GM18873 (cell line): Measurements from ENCODE around the gene TRIP12.
A peak's percentile ranks its signal among the peaks of the same experiment; 100 is the strongest.
"Not testable (repeated sequence)": the region's sequence is repeated elsewhere in the genome, so short reads cannot be mapped to it uniquely, and the experiment has no call there.

Experiments used
- ATAC-seq: cut with Tn5 transposase; IDR thresholded peaks from one replicate; pipeline ENCODE4 v1.9.1; 2021; ENCODE audit warnings: mild to moderate bottlenecking, moderate library complexity, moderate number of reproducible peaks; ENCODE audit not compliant: unreplicated experiment, low FRiP score

TRIP12 gene

DNA sequence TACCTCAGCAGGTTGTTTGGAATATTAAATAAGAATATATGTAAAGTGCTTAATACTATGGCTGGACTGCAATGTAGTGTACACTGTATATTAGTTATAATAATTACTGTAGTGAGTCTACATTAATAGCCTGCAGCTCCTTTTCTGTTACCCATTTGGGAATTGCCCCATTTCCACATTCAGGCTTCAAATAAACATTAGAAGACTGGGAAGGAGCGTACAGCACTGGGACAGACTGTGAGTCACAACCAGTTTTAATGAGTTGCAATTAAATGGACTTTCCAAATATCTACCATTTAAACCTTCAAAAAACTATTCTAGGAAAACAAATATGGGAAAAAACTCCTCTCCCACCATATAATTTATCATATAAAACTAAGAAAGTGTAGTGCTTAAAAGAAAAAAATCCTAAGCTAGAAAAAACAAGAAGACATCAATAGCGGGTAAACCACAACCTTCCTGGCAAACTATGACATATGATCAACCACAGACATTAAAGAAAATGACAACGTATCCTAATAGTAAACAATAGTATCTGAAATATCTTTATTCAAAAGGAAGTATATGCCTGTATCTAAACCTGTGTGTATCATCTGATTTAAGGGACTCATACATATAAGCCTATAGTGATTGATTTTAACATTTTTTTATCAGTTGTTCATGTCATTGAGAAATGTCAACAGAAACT is 86.1 kb downstream of the TRIP12 start:
- no peak for ATAC-seq

DNA sequence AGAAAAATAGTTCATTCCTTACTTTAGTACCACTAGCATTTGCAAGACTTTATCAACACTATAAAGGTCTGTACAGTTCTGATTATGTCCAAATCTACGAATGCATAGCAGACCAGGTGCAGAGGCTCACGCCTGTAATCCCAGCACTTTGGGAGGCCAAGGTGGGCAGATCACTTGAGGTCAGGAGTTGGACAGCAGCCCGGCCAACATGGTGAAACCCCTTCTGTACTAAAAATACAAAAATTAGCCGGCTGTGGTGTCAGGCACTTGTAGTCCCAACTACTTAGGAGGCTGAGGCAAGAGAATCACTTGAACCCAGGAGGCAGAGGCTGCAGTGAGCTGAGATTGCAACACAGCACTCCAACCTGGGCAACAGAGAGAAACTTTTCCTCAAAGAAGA is 87.4 kb downstream of the TRIP12 start:
- not testable (repeated sequence) for ATAC-seq

DNA sequence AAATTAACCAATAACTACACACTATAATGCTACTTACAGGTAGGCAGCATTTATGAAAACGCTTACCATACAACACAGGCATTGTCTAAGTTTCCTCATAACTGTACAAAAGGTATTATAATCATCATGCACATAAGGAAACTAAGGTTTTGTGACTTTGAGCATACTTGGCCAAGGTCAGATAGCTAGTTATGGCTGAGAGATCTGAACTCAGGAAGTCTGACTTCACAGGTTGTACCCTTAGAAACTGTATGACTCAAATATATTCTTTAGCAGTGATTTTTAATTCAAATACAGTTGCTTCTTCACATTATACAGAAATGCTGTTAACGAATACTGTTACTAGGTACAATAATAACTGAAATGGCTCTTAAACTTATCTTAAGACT is 89.3 kb downstream of the TRIP12 start:
- no peak for ATAC-seq

DNA sequence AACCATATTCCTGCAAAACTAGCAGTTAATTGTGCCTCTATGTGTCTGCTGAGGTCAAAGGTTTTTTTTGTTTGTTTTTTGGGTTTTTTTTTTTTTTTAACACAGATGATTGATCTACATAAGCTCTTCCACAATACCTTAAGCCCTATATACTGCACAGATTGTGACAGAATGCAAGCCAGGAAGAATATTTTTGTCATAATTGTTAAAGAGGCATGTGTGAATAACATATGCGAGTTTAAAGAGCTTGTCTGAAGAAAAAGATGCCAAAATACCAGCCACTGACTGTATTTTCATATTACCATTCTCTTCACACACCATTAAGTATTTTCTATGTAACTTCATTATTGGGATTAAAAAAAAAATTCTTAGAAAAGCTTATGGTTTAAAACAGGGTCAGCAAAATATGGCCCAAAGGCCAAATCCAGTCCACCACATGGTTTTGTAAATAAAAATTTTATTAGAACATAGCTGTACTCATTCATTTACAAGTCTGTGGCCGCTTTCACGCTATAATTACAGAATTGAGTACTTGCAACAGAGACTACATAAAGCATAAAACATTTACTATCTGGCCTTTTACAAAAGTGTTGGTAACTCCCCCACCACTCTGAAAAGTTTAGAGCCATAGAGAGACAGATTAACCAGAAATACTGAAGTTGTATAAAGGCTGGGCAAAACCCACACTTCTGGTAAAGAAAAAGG is 89.9 kb downstream of the TRIP12 start:
- ATAC-seq: no peak

DNA sequence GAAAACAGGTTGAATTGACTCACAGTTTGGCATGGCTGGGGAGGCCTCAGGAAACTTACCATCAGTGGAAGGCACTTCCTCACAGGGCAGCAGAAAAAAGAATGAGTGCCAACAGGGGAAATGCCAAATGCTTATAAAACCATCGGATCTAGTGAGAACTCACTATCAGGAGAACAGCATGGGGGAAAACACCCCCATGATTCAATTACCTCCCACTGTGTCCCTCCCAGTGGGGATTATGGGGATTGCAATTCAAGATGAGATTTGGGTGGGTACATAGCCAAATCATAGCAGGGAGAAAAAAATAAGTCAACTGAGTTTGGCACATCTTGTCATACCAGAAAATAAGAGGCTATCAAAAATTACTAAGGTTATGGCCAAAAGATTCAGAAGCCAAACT is 96.3 kb downstream of the TRIP12 start:
- ATAC-seq: no peak

DNA sequence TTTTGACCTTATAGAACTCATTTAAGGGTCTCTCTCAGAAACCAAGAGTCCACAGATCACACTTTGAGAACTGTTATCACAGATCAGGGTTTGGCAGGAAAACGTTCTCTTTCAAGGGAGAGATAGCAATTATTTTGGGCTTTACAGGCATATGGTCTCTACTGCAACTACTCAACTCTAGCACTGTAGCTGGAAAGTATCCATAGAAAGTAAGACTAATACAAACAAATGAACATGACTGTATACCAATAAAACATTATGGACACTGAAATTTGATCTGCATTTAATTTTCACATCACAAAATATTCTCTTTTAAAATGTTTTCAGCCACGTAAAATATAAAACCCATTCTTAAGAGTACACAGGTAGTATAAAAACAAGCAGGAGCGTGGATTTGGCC is 100.5 kb downstream of the TRIP12 start:
- ATAC-seq: no peak

DNA sequence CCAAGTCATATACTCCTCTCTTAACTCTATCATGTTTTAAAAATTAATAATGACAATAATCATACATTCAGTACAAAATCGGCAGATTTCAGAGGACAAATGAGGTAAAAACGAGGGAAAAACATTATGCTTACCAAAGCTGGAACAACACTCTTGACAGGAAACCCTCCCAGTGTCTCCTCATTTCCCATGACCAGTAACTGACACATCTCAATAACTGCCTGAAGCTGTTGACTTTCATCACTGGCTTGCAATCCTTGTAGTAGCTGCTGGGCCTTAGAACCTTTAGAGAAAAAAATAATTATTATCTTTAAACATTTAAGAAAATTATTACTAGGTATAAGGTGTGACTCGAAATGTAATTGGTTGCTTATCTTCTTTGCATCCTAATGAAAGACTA is 103.6 kb downstream of the TRIP12 start:
- ATAC-seq: no peak

DNA sequence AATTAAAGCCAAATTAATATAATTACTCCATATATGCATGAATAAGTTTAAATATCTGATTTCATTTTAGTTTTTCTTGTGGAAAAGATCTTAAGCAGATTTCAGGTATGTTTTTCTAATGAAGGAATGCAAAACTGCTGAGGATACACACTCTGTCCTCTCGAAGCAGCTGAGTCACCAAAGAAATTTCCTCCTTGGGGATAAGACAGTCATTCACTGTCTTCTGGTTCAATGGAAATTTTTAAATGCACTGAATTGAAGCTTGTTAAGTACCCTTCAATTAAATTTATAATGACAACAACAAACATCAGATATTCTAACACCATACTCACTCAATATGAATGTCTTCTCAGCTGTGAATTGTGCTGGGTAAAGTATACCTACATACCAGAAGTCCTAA is 106.0 kb downstream of the TRIP12 start:
- ATAC-seq: no peak

DNA sequence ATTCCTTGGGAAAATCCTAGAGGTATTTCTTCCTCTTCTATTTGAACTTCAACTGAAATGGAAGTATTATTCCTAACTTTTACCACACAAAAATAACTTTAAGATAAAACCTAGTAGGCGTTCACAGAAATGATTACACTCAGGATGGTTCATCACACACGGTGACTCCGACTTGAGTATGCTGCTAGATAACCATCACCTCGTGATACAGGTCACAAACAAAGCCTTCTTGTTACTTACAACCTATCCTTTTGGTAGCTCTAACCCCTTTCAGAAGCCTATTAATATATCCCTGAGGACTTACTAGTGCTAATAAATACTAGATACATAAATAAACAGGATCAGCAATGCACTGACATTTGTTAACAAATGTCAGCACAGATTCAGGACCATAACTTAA is 106.5 kb downstream of the TRIP12 start:
- ATAC-seq: no peak

DNA sequence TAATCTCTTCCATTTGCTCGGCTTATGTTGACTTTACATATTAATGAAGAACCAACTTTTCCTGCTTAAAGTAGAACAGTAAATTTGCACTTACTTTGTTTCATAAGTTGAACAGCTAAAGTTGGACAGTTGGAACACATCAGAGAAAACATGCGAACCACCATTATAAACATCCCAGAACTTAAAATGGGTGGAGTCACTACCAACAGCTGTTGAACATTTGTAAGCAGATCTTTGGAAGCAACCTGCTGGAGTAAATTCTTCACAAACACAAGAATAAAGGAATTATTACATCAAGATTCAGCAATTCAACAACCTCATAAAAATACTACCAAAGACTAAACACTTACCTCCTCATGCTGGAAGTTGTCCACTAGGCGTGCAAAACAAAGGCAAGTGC is 111.0 kb downstream of the TRIP12 start:
- no peak for ATAC-seq

DNA sequence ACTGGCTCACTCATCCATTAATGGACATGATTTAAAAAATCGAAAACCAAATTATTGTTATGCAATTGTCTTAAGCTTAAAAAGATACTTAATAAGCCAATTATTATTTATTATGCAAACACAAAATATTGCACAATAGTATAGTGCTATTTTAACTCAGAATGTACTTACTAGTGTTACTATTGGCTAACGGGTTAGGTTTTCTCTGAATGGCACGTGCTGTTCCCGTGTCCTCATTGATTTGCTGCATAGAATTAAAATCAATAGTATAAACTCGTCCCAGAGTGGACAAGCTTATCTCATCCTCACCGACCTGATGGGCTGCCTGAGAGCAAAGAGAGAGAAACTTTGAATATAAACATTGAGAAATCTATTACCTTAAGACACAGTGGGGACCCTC is 116.2 kb downstream of the TRIP12 start:
- ATAC-seq: no peak

DNA sequence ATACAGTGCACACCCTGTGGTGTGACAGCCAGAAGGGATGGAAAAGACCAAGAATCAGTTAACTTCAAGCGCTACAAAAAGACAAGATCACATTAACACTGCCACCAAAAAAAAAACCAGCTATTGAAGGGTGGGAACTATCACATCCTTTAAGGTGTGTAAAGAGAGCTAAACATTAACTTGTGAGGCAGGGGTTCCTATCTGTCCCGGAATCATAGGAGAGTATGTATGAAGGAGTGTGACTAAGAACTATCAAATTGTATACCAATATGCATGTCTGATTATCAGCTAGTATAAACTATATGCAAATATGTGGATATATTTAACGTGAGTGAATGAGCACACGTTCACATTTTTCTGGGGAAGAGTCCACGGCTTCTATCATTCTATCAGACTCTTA is 119.0 kb downstream of the TRIP12 start:
- ATAC-seq: no peak

DNA sequence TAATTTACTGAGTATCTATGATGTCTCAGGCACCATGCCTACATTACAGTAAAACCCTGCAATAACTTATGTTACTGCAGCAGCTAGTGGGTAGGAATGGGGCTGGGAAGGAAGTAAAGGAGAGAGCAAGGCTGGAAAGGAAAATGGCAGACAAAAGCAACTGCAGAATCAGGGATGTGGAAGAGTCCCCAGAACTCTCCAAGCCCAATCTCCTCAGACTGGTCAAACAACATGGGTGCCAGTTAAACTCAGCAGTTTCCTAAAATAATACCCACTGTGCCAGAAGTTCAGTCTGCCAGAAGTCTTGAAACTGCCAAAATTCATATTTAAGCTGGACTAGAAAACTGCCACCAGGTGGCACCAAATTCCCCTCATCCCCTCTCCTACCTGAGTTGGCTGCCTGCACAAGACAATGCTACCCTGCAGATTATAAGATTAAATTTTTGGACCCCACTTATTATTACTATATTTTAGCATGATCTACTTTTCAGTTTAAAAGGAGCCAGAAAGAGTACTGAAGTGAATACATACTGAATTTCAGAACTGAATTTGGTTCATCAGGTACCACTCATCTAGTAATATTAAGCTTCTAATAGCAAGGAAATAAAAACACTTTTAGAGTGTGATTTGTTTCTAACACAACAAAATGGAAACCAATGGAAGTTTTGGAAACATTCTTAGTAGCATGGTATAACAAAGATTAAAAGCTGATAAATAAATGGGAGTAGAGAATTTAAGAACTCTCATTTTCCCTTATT is 120.6 kb downstream of the TRIP12 start:
- ATAC-seq: no peak

DNA sequence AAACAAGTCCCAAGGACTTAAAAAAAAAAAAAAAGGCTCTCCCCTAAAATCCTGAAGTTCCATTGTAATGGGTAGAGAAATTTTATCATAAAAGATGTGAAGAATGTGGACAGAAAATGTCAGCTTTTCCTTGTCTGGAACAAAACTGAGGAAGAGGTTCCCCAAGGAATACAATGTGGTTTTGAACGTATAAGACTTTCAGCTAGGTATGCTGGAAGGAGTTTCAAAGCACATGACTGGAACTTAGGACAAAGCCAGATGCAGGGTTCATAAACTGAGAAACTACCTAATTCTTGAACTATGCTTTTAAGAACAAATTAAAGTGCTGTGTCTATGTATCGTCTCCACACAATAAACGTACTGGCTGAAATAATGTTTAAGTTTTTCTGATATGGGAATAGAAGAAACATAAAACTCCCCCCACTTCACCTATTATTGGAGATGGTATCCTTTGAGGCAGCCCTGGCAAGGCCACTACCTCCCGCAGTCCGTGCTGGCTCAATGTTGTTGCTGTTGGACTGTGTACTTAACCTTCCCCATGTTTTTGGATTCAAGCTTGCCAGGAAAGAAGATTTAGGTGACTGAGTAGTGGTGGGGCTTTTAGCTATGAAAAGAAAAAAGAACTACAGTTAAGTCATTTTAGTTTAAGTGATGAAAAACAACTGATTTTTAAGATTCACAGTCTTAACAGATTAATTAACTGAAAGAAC is 123.2 kb downstream of the TRIP12 start:
- ATAC-seq: no peak

DNA sequence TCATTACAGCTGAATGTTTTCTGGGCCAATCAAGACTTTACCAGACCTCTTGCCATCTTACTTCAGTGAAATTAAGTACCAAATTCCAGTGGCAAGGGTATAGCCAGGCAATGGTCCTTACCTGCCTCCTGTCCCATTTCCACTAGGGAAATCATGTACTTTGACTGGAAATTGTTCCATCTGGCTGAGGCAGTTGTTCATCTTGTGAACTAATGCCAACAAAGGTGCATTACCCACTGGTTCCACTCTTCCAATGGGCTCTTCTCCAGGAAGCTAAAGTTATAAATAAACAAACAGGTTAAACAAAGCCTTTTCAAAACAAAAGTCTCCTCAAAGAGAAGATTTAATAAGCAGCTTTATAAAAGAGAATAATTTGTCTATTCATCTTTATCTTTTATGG is 126.8 kb downstream of the TRIP12 start:
- ATAC-seq: no peak

DNA sequence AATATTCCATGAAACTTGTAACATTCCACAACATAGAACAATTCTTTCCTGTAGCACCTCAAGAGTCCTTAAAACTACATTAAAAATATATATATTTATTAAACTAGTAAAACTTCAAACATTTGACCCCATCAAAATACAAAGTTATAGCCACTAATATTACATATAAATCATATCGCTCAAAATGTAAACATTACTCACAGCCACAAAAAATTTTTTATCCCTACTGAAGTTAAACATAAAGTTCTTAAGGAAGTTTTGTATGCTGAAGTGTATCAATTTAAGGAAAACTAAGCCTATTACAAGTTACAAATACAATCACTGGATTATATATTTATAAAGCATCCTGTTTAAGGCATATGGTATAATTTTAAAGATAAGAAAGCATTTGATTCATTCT is 127.2 kb downstream of the TRIP12 start:
- no peak for ATAC-seq

DNA sequence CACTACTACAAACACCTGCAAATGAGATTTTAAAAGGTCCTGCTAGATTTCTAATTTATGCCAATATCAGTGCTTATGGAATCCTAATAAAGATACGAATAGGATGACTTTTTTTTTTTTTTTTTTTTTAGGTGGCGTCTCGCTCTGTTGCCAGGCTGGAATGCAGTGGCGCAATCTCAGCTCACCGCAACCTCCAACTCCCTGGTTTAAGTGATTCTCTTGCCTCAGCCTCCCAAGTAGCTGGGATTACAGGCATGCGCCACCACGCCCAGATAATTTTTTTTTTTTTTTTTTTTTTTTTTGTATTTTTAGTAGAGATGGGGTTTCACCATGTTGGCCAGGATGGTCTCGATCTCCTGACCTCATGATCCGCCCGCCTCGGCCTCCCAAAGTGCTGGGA is 135.5 kb downstream of the TRIP12 start:
- not testable (repeated sequence) for ATAC-seq

DNA sequence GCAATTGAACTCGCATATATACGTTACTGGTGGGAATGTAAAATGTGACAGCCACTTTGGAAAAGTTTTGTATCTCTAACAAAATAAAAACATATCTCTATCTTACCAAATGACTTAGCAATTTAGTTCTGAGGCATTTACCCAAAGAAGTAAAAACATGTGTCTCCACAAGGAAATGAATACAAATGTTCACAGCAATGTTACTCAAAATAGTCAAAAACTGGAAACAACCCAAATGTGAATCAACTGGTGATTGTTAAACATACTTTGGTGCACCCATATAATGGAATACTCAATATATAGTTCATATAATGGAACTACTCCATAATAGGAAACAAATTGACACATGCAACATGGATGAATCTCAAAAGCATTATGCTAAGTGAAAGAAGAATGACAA is 137.0 kb downstream of the TRIP12 start:
- no peak for ATAC-seq

DNA sequence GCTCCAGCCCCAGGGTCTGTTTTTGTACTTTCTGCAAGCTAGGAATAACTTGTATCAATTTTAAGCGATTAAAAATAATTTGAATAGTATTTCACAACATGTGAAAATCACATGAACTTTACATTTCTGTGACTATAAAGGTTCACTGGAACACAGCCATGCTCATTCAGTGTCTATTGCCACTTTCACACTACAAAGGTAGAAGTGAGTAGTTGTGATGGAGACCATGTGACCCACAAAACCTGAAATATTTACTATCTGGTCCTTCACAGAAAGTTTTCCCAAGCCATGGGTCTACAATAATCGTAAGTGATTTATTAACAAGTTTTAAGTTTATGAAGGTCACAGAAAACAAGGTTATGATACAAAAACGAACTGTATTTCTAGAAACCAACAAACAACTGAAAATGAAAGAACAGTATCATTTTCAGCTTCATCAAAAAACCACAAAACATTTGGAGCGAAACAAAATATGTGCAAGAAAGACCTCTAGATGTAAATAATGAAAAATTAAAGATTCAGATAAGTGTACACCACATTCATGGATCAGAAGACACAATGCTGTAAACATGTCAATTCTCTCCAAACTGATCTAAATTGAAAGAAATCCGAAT is 138.6 kb downstream of the TRIP12 start:
- ATAC-seq: peak; percentile 44

DNA sequence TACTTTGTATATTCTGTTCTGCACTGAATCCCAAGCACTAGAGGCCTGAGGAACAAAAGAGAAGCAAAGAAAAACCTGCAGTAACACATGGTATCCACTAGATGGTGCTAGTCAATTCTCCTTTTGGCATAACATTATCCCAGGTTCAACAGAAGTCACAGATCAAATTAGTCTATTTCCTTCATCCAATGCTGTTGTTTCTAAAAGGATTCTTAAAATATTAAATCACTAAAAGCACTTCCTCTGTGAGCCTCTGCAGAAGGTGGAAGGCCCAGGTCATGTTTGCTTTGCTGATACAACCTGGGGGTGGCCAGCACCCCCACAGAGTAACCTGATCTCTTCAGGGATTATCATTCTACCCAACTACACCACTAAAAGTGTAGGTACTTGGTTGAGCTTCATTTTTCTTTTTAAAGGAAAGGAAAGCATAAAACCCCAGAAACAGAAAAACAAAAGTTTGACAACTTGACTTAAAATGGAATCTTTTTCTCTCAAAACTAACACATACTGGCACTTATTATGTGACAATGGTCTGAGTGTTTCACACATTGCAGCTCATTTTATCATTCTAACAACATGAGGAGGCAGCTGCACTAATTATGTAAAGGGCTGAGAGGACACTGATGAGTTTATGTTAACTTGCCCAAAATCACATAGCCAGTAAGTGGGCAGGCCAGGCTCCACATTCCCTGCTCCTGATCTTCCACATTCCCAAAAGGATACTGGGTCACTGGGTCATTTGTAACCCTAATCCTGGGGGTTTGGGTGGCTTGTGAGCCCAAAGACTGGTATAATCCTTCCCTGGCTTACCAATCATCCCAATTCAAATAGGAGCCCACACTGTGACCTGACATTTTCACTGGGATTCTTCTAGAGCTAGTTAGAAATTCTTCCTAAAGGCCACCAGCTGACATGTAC is 140.7 kb downstream of the TRIP12 start:
- ATAC-seq: no peak
